Measurements from ENCODE around the gene GLP1R. TPM values are rescaled to one million over a fixed set of nuclear protein-coding genes. Genes with fewer than 3 reads are reported as not detected.
A peak's percentile ranks its signal among the peaks of the same experiment; 100 is the strongest.

The GLP1R gene
- total RNA-seq, 3 donors from 2014 or later (not counting 1 experiment from before 2014, with no cell fraction given): 2.2 to 6.5 (median 3.0) TPM

GRCh38 chr6:39075010-39075686 is 26.6 kb downstream of the GLP1R start:
- Histone ChIP-seq H3K27ac (ENCODE audit: low read length) (no peak overlapping the region), H3K4me3 (ENCODE audit: low read length) (no peak overlapping the region), H3K4me1 (ENCODE audit: control insufficient read depth, insufficient read depth, low read length) (no peaks in the 10 kb centered on the region), H3K9me3 (ENCODE audit: control insufficient read depth, insufficient read depth, low read length) (no peaks in the 10 kb centered on the region), H3K27me3 (ENCODE audit: control insufficient read depth, insufficient read depth, low read length) (no peaks in the 10 kb centered on the region), H3K36me3 (ENCODE audit: control insufficient read depth, insufficient read depth, low read length) (no peaks in the 10 kb centered on the region)
- no peak overlapping the region for H3K4me3 Mint-ChIP-seq
- H3K36me3 Mint-ChIP-seq: no peaks in the 10 kb centered on the region
- DNase-seq (peak in 1 of 2 donors; percentile 11), ATAC-seq (no peak)
- WGBS (ENCODE audit: insufficient coverage): 71% methylated on average over 11 of the region's 12 CpGs
- H3K9me3 Mint-ChIP-seq: no peaks in the 10 kb centered on the region
- H3K27me3 Mint-ChIP-seq (ENCODE audit: low read depth in 2 of 2): peaks cover 0 to 7% of the 10 kb centered on the region in 2 donors
- H3K27ac Mint-ChIP-seq: no peak overlapping the region
- intact Hi-C loops (cut with micrococcal nuclease): no loop called here
- TF ChIP-seq, protein P1, sequence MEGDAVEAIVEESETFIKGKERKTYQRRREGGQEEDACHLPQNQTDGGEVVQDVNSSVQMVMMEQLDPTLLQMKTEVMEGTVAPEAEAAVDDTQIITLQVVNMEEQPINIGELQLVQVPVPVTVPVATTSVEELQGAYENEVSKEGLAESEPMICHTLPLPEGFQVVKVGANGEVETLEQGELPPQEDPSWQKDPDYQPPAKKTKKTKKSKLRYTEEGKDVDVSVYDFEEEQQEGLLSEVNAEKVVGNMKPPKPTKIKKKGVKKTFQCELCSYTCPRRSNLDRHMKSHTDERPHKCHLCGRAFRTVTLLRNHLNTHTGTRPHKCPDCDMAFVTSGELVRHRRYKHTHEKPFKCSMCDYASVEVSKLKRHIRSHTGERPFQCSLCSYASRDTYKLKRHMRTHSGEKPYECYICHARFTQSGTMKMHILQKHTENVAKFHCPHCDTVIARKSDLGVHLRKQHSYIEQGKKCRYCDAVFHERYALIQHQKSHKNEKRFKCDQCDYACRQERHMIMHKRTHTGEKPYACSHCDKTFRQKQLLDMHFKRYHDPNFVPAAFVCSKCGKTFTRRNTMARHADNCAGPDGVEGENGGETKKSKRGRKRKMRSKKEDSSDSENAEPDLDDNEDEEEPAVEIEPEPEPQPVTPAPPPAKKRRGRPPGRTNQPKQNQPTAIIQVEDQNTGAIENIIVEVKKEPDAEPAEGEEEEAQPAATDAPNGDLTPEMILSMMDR (IDR thresholded peaks at IDR 0.05): no peak
- H3K4me1 Mint-ChIP-seq: no peaks in the 10 kb centered on the region

- Mint-ChIP-seq H3K27me3 (ENCODE audit: low read depth in 2 of 2) (peaks cover 0 to 7% of the 10 kb centered on the region in 2 donors), H3K9me3 (no peaks in the 10 kb centered on the region), H3K27ac (no peak overlapping the region), H3K36me3 (no peaks in the 10 kb centered on the region), H3K4me1 (no peaks in the 10 kb centered on the region), H3K4me3 (no peak overlapping the region)
- TF ChIP-seq, protein P1 (IDR thresholded peaks at IDR 0.05): no peak
- H3K27me3 ChIP-seq (ENCODE audit: control insufficient read depth, insufficient read depth, low read length): no peaks in the 10 kb centered on the region
- ATAC-seq (no peak), DNase-seq (no peak)
- intact Hi-C loops (cut with micrococcal nuclease): no loop called here
- H3K9me3 ChIP-seq (ENCODE audit: control insufficient read depth, insufficient read depth, low read length): no peaks in the 10 kb centered on the region
- H3K27ac ChIP-seq (ENCODE audit: low read length): no peak overlapping the region
- WGBS (ENCODE audit: insufficient coverage): 85% methylated on average over 11 of the region's 11 CpGs
- H3K4me3 ChIP-seq (ENCODE audit: low read length): no peak overlapping the region
- no peaks in the 10 kb centered on the region for H3K36me3 ChIP-seq (ENCODE audit: control insufficient read depth, insufficient read depth, low read length)
- H3K4me1 ChIP-seq (ENCODE audit: control insufficient read depth, insufficient read depth, low read length): no peaks in the 10 kb centered on the region
Measured at GRCh38 chr6:39075807-39076622, 27.4 kb downstream of the GLP1R start.

DNA sequence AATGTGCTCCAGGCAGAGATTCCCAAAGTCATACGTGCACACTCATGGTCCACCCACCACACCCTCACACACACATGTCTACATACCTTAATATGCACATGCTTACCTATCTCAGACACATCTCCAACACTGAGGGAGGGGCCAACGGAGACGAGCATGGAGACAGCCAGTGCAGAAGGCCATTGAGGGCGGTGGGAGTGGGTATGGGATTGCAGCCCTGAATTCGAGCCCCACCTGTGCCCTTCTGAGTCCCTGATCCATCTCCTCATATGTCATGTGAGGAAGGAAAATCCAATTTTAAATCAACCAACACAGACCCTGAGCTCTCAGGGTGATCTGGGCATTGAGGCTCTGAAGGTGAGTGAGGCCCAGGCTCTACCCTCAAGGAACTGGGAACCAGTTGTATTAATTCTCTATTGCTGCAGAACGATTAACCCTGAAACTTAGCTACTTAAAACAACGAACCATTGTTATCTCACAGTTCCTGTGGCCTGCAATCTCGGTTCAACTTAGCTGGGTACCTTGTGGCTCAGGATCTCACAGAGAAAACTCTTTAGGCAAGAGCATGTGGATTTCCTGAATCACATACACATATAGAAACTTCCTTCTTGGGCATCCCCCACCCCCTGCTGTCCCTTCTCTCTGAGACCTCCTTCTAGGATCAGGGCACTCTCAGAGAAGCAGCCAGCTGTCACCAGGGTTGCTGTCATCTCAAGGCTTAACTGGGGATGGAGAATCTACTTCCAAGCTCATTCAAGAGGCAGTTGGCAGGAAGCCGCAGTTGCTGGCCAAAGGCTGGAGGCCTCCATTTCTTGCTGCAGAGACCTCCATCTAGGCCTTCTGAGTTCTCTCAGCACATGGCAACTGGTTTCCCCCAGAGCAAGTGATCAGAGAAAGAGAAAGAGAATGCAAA is 28.3 kb downstream of the GLP1R start:
- Histone ChIP-seq H3K36me3 (ENCODE audit: control insufficient read depth, insufficient read depth, low read length) (no peaks in the 10 kb centered on the region), H3K4me1 (ENCODE audit: control insufficient read depth, insufficient read depth, low read length) (no peaks in the 10 kb centered on the region), H3K9me3 (ENCODE audit: control insufficient read depth, insufficient read depth, low read length) (no peaks in the 10 kb centered on the region), H3K4me3 (ENCODE audit: low read length) (no peak overlapping the region), H3K27me3 (ENCODE audit: control insufficient read depth, insufficient read depth, low read length) (no peaks in the 10 kb centered on the region), H3K27ac (ENCODE audit: low read length) (no peak overlapping the region)
- H3K36me3 Mint-ChIP-seq: no peaks in the 10 kb centered on the region
- no peaks in the 10 kb centered on the region for H3K27me3 Mint-ChIP-seq (ENCODE audit: low read depth in 2 of 2)
- no peak overlapping the region for H3K27ac Mint-ChIP-seq
- DNase-seq (peak in 1 of 2 donors; percentile 4), ATAC-seq (no peak)
- no peaks in the 10 kb centered on the region for H3K9me3 Mint-ChIP-seq
- 68% methylated on average over 6 of the region's 9 CpGs for WGBS (ENCODE audit: insufficient coverage)
- H3K4me3 Mint-ChIP-seq: no peak overlapping the region
- H3K4me1 Mint-ChIP-seq: no peaks in the 10 kb centered on the region
- TF ChIP-seq, protein P1 (IDR thresholded peaks at IDR 0.05): no peak
- intact Hi-C loops (cut with micrococcal nuclease): no loop called here
